Endothelial cell of umbilical vein (primary cell): Measurements from ENCODE around the gene PKMYT1.

Experiments used
- CTCF ChIP-seq, 2 donors: IDR thresholded peaks; 1 replicate in 1 of 2; 2 replicates in 1 of 2; pipeline ENCODE4 v1.5.1; 2011; ENCODE audit warnings: low read length in 2 of 2, mild to moderate bottlenecking in 2 of 2, moderate library complexity in 2 of 2, control low read depth in 1 of 2, inconsistent platforms in 1 of 2, low read depth in 1 of 2; ENCODE audit not compliant: insufficient read depth in 1 of 2; ENCODE audit errors: extremely low read depth in 1 of 2
- EZH2 ChIP-seq: IDR thresholded peaks from 2 replicates; pipeline ENCODE4 v1.6.1; 2012; ENCODE audit warnings: borderline replicate concordance, low read depth, mild to moderate bottlenecking, moderate library complexity, low read length, inconsistent platforms; ENCODE audit not compliant: severe bottlenecking
- FOS ChIP-seq: IDR thresholded peaks from 2 replicates; pipeline ENCODE4 v1.6.1; 2011; ENCODE audit warnings: mild to moderate bottlenecking, low read length, moderate library complexity, borderline replicate concordance; ENCODE audit not compliant: insufficient read depth
- GATA2 ChIP-seq: IDR thresholded peaks from 2 replicates; pipeline ENCODE4 v1.7.0; 2011; ENCODE audit warnings: low read depth, mild to moderate bottlenecking, moderate library complexity, mixed read lengths, low read length; ENCODE audit not compliant: insufficient read length, insufficient read depth
- JUN ChIP-seq: IDR thresholded peaks from 2 replicates; pipeline ENCODE4 v1.6.1; 2011; ENCODE audit warnings: borderline replicate concordance, low read depth; ENCODE audit not compliant: insufficient read length, insufficient read depth
- MAX ChIP-seq: IDR thresholded peaks from 2 replicates; pipeline ENCODE4 v1.6.1; 2011; ENCODE audit not compliant: insufficient read depth, insufficient read length
- MYC ChIP-seq: IDR thresholded peaks from one replicate; pipeline ENCODE4 v1.6.1; 2011; ENCODE audit warnings: mild to moderate bottlenecking, low read depth, low read length
- POLR2A ChIP-seq: IDR thresholded peaks from 2 replicates; pipeline ENCODE4 v1.6.1; 2012; ENCODE audit warnings: low read depth, mild to moderate bottlenecking, control low read depth, low read length
- POLR2AphosphoS5 ChIP-seq: IDR thresholded peaks from 2 replicates; pipeline ENCODE4 v1.6.1; 2012; ENCODE audit warnings: low read depth, mild to moderate bottlenecking, control low read depth, low read length, moderate library complexity; ENCODE audit not compliant: insufficient read depth

- TF ChIP-seq EZH2 (no peak), CTCF (IDR thresholded peaks at IDR 0.05; ENCODE audit: extremely low read depth in 1 of 2, insufficient read depth in 1 of 2, low read depth in 1 of 2, low read length in 2 of 2) (no peak), JUN (no peak), GATA2 (no peak), POLR2A (no peak), MAX (no peak), POLR2AphosphoS5 (no peak), FOS (no peak), MYC (no peak)
Observed at GRCh38 chr16:2955779-2956578, 24.3 kb downstream of the PKMYT1 start.
